22Rv1 (cell line): ENCODE data around the gene SCMH1.

ENCODE experiments used
- ZFX ChIP-seq: fragments of 450-650 bp; IDR thresholded peaks from 2 replicates; pipeline ENCODE4 v1.6.1; 2017; ENCODE audit warnings: antibody characterized with exemption, borderline replicate concordance
- TF ChIP-seq, protein P1 (sequence below): fragments of 450-650 bp; IDR thresholded peaks from 2 replicates; pipeline ENCODE4 v1.5.1; 2017; ENCODE audit warnings: mild to moderate bottlenecking

DNA sequence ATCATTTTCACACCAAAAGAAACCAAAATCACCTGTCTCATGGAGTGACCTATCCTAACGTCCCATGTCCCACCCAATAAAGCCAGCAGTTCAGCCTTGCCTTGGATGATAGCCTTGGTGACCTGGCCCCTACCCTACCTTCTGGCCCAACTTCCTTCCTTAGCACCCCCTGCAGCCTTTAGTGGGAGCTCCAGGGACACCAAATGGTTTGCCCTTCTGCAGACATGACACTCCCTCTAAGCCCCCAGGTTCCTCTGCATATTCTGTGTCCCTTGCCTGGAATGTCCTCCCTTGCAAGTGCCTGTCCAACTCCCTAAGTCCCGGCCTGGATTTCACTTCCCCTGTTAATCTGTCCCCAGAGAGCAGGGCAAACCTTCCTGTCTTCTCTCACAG lies 222.8 kb downstream of the SCMH1 start:
- TF ChIP-seq, protein P1, sequence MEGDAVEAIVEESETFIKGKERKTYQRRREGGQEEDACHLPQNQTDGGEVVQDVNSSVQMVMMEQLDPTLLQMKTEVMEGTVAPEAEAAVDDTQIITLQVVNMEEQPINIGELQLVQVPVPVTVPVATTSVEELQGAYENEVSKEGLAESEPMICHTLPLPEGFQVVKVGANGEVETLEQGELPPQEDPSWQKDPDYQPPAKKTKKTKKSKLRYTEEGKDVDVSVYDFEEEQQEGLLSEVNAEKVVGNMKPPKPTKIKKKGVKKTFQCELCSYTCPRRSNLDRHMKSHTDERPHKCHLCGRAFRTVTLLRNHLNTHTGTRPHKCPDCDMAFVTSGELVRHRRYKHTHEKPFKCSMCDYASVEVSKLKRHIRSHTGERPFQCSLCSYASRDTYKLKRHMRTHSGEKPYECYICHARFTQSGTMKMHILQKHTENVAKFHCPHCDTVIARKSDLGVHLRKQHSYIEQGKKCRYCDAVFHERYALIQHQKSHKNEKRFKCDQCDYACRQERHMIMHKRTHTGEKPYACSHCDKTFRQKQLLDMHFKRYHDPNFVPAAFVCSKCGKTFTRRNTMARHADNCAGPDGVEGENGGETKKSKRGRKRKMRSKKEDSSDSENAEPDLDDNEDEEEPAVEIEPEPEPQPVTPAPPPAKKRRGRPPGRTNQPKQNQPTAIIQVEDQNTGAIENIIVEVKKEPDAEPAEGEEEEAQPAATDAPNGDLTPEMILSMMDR = no peak
- no peak for TF ChIP-seq ZFX
